ENCODE results near the gene PSENEN. TPM values are rescaled to one million over a fixed set of nuclear protein-coding genes. Genes with fewer than 3 reads are reported as not detected.

The PSENEN gene
- polyA plus RNA-seq, 2 of the 4 experiments (the other 2 are of a cell fraction) = 111 to 191 TPM

DNA sequence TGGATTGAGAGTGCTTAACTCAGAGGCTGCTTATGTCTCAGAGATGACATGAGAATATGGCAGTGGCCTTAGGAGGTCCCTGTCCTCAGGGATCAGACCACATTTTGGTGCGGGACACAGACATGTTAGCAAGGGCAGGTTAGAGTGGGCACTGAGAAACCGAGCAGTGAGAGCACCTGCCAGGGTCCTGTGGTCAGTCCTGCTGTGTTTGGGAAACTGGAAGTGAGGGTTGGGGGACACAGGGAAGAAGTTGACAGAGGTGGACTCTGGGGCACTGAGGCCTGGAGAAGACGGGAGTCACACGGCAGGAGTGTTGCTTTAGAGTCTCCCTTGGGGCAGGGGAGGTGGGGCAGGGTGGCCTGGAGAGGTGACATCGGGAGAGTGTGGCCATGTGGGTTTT lies 10.6 kb upstream of the PSENEN start (continued):
- TF ChIP-seq CTCF (IDR thresholded peaks at IDR 0.05) = no peak

DNA sequence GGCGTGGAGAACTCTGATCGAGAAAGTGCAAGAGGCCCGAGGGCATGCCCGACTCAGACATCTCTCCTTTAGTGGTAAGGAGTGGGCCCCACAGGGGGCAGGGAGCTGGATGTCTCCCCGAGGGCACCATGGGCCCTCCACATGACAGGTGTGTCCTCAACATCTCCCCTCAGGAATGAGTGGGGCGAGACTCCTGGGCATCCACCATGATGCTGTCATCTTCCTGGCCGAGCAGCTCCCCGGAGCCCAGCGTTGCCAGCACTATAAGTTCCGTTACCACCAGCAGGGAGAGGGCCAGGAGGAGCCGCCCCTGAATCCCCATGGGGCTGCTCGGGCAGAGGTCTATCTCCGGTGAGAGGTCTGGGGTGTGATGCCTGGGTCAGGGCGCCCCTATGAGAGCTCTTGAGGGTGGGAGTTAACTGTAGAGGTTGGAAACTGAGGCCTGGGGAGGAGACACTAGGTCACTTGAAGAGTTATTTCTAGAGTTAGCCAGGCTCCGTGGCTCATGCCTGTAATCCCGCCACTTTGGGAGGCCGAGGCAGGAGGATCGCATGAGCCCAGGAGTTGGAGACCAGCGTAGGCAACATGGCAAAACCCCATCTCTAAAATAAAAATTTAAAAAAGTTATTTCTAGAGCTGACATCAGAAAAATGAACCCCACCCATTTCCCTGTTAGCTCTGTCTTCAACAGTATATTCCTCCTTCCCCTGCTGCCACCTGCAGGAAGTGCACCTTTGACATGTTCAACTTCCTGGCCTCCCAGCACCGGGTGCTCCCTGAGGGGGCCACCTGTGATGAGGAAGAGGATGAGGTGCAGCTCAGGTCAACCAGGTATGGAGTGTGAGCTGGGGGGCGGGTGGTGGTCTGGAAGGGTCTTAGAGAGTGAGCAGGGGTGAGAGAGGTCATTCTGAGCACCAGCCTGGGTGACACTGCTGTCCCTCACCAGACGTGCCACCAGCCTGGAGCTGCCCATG lies 8.3 kb upstream of the PSENEN start:
- FAIRE-seq = no peak
- DNase-seq (ENCODE audit: low read depth in 1 of 2, low spot score in 1 of 2) = peak; percentile 68 to 82
- no peaks in the 10 kb centered on the region for H3K9me3 ChIP-seq
- ChIA-PET POLR2A (interaction anchor here (0.6 to 1.2 kb wide), 5 partner anchors 9 to 30 kb away, joined by 3 to 5 read pairs (median 4); partner anchors contain the start of gene LIN37), CTCF (interaction anchor here (0.5 to 3.4 kb wide), 21 partner anchors 8 to 194 kb away, joined by 3 to 32 read pairs (median 4); partner anchors contain the start of genes KMT2B, LIN37, PSENEN and U2AF1L4)
- H3K27ac ChIP-seq = peak overlapping the region in 1 of 2 experiments; percentile 6; a peak in 1 of 6 replicates
- TF ChIP-seq RAD21 (conservative IDR thresholded peaks at IDR 0.05 in 1 of 2, IDR thresholded peaks at IDR 0.05 in 1 of 2) (peak in 1 of 2 experiments; percentile 13; a peak in 2 of 5 replicates), CBX2 (IDR thresholded peaks at IDR 0.05; ENCODE audit: borderline replicate concordance, low read depth) (no peak), CTCF (IDR thresholded peaks at IDR 0.05) (no peak), SMC3 (IDR thresholded peaks at IDR 0.05) (peak; percentile 17; the same call in 1 of the 3 replicates), KDM5A (IDR thresholded peaks at IDR 0.05) (no peak), CEBPB (IDR thresholded peaks at IDR 0.05) (no peak)
- WGBS (ENCODE audit: missing lambda C conversion rate) = 88% methylated on average over 22 of the region's 22 CpGs
- H3K4me1 ChIP-seq = peaks cover 14% of the 10 kb centered on the region
- no peak overlapping the region for H3K4me2 ChIP-seq
- H3K4me3 ChIP-seq = no peak overlapping the region
- ATAC-seq = no peak

GRCh38 chr19:35738021-35738886 lies 7.2 kb upstream of the PSENEN start:
- no peak overlapping the region for H3K4me2 ChIP-seq
- peaks cover 14% of the 10 kb centered on the region for H3K4me1 ChIP-seq
- ATAC-seq = no peak
- no peak for FAIRE-seq
- no peak overlapping the region for H3K27ac ChIP-seq
- TF ChIP-seq ZC3H11A (IDR thresholded peaks at IDR 0.05) (no peak), SREBF2 (IDR thresholded peaks at IDR 0.05) (no peak), ZFP36 (IDR thresholded peaks at IDR 0.05; ENCODE audit: borderline replicate concordance, partially characterized antibody) (no peak), RAD21 (conservative IDR thresholded peaks at IDR 0.05 in 1 of 2, IDR thresholded peaks at IDR 0.05 in 1 of 2) (no peak), HOXB13 (CRISPR knock-in tag; IDR thresholded peaks at IDR 0.05; ENCODE audit: low read depth) (no peak), CTCF (IDR thresholded peaks at IDR 0.05) (no peak)
- POLR2A ChIA-PET = interaction anchor here (0.5 to 1.2 kb wide), 2 partner anchors 10 to 108 kb away, joined by 3 read pairs; partner anchors contain the start of gene LIN37
- no peaks in the 10 kb centered on the region for H3K9me3 ChIP-seq
- WGBS (ENCODE audit: missing lambda C conversion rate) = 96% methylated on average over 37 of the region's 37 CpGs
- no peak overlapping the region for H3K4me3 ChIP-seq
- CTCF ChIA-PET = interaction anchor here (0.6 to 3.4 kb wide), 11 partner anchors 7 to 193 kb away, joined by 3 to 32 read pairs (median 8); partner anchors contain the start of genes KMT2B, PSENEN and U2AF1L4
- no peak for DNase-seq (ENCODE audit: low read depth in 1 of 2, low spot score in 1 of 2)

Data from A549 (cell line).